ENCODE results near the gene PLA2G2C. TPM values are rescaled to one million over a fixed set of nuclear protein-coding genes. Genes with fewer than 3 reads are reported as not detected.
"Not testable (repeated sequence)": the region's sequence is repeated elsewhere in the genome, so short reads cannot be mapped to it uniquely, and the experiment has no call there.

Gene PLA2G2C
- total RNA-seq, 2 experiments from 2014 or later = 0.43 to 0.58 TPM

DNA sequence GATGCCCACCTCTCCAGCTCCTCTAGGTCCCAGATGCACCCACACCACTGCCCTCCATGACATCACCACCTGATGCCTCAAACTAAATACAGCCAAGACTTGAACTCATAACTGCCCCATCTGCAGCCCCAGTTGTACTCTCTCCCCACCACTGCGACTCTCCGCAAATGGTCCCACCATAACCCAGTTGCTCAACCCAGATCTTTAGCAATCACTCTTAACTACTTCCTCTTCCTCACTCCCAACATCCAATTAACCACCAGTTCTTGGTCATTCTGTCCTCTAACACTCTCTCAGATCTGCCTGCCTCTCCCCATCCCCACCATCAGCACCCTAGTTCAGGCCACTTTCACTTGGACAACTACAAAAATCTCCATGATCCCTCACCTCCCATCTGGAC is 36.8 kb upstream of the PLA2G2C start:
- ChIA-PET POLR2A (no interaction called here), CTCF (no interaction called here)
- Mint-ChIP-seq H3K9me3 (ENCODE audit: low read depth) (no peaks in the 10 kb centered on the region), H3K36me3 (ENCODE audit: low read depth) (no peaks in the 10 kb centered on the region), H3K27ac (no peak overlapping the region), H3K4me1 (no peaks in the 10 kb centered on the region), H3K27me3 (peaks cover 38% of the 10 kb centered on the region), H3K4me3 (no peak overlapping the region)
- ATAC-seq = no peak
- intact Hi-C loops (cut with DNase I, micrococcal nuclease) = no loop called here
- DNase-seq = no peak

DNA sequence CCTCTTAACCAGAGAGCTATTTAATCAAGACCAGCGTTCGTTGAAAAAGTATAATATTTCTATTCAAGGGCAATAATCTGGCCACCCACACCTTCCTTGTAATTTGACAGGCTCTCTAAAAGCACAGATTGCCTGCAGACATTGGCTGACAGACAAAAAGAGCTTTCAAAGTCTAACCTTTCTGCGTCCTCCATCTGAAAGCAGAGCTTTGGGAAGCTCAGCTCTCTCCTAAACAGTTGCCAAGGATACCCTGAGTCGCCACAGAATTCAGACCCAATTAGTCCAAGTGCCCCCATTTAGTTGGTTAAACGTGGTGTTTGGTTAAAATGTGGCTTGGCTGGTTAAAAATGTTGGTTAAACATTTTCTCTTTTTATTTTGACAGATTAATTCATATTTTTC is 33.7 kb upstream of the PLA2G2C start:
- no peak overlapping the region for H3K4me3 Mint-ChIP-seq
- no peak overlapping the region for H3K27ac Mint-ChIP-seq
- no peaks in the 10 kb centered on the region for H3K36me3 Mint-ChIP-seq (ENCODE audit: low read depth)
- intact Hi-C loops (cut with DNase I, micrococcal nuclease) = no loop called here
- ATAC-seq (no peak), DNase-seq (no peak)
- H3K9me3 Mint-ChIP-seq (ENCODE audit: low read depth) = no peaks in the 10 kb centered on the region
- peaks cover 39% of the 10 kb centered on the region for H3K27me3 Mint-ChIP-seq
- H3K4me1 Mint-ChIP-seq = no peaks in the 10 kb centered on the region
- CTCF ChIA-PET = interaction anchor here (0.8 to 1.0 kb wide), 3 partner anchors 273 to 476 kb away, joined by 3 read pairs; no protein-coding TSS in a partner anchor
- POLR2A ChIA-PET = no interaction called here

DNA sequence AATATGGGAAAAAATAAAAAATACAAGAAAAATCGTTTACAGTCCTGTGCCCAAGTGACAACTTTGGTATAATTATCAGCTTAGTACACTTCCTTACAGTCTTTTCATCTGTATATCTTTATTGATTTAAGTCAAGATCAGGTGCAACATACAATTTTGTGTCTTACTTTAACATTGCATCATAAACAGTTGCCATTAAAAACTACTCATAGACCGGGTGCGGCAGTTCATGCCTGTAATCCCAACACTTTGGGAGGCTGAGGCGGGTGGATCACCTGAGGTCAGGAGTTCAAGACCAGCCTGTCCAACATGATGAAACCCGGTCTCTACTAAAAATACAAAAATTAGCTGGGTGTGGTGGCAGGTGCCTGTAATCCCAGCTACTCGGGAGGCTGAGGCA is 32.7 kb upstream of the PLA2G2C start:
- DNase-seq; ATAC-seq; H3K36me3 Mint-ChIP-seq (ENCODE audit: low read depth); H3K4me3 Mint-ChIP-seq; H3K27ac Mint-ChIP-seq; H3K9me3 Mint-ChIP-seq (ENCODE audit: low read depth); intact Hi-C loops (cut with DNase I, micrococcal nuclease); H3K4me1 Mint-ChIP-seq; POLR2A ChIA-PET: not testable (repeated sequence)
- H3K27me3 Mint-ChIP-seq = peaks cover 41% of the 10 kb centered on the region
- CTCF ChIA-PET = interaction anchor here (0.6 to 0.8 kb wide), 2 partner anchors 249 to 275 kb away, joined by 3 read pairs; no protein-coding TSS in a partner anchor

DNA sequence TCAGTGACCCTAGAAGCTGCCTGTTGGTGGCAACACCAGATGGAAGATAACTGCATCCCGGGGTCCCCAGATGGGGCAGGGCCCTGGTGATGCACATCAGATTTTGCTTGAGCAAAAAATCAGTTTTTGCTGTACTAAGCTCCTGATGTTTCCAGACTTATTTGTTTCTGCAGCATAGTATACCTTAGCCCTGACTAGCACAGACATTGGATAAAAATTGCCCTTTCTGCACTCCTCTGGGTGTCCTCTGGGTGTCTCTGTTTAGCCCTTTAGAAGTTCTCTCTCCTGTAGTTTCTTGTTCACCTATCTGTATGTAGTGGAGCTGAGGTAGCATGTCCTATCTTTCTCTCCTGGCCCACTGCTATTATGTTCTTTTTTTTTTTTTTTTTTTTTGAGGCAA is 30.3 kb upstream of the PLA2G2C start:
- Mint-ChIP-seq H3K36me3 (ENCODE audit: low read depth) (no peaks in the 10 kb centered on the region), H3K27ac (no peak overlapping the region)
- intact Hi-C loops (cut with DNase I, micrococcal nuclease) = no loop called here

DNA sequence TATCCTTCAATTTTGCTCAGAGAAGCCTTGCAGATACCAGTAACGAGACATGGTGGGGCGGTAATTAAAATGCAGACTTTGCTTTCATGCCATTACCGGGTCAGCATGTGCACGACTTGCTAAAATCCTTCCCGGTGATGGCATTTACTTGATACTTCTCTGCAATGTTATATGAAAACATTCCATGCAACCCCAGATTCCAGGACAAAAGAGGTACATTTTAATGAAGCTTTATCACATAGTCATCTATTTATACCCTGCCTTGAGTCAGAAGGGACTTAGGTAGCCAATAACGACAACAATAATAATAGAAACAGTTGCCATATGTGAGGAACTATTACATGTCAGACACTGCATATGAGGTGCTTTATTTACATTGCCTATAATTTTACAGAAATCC is 29.4 kb upstream of the PLA2G2C start:
- intact Hi-C loops (cut with DNase I, micrococcal nuclease) = no loop called here
- Mint-ChIP-seq H3K4me3 (no peak overlapping the region), H3K4me1 (peaks cover 8% of the 10 kb centered on the region), H3K9me3 (ENCODE audit: low read depth) (no peaks in the 10 kb centered on the region), H3K36me3 (ENCODE audit: low read depth) (no peaks in the 10 kb centered on the region), H3K27ac (no peak overlapping the region), H3K27me3 (peaks cover 40% of the 10 kb centered on the region)
- no peak for ATAC-seq
- DNase-seq = no peak
- POLR2A ChIA-PET = no interaction called here
- CTCF ChIA-PET = interaction anchor here (0.9 to 7.4 kb wide), 3 partner anchors 10 to 278 kb away, joined by 3 to 51 read pairs (median 5); no protein-coding TSS in a partner anchor

More for the DNA sequence above, 30.3 kb upstream of the PLA2G2C start:
- peaks cover 35% of the 10 kb centered on the region for H3K27me3 Mint-ChIP-seq
- H3K4me3 Mint-ChIP-seq = no peak overlapping the region
- ChIA-PET POLR2A (no interaction called here), CTCF (interaction anchor here (0.6 to 7.4 kb wide), 7 partner anchors 8 to 278 kb away, joined by 3 to 51 read pairs (median 4); no protein-coding TSS in a partner anchor)
- DNase-seq = peak; percentile 23
- peak; percentile 84 for ATAC-seq
- H3K9me3 Mint-ChIP-seq (ENCODE audit: low read depth) = no peaks in the 10 kb centered on the region
- peaks cover 8% of the 10 kb centered on the region for H3K4me1 Mint-ChIP-seq

DNA sequence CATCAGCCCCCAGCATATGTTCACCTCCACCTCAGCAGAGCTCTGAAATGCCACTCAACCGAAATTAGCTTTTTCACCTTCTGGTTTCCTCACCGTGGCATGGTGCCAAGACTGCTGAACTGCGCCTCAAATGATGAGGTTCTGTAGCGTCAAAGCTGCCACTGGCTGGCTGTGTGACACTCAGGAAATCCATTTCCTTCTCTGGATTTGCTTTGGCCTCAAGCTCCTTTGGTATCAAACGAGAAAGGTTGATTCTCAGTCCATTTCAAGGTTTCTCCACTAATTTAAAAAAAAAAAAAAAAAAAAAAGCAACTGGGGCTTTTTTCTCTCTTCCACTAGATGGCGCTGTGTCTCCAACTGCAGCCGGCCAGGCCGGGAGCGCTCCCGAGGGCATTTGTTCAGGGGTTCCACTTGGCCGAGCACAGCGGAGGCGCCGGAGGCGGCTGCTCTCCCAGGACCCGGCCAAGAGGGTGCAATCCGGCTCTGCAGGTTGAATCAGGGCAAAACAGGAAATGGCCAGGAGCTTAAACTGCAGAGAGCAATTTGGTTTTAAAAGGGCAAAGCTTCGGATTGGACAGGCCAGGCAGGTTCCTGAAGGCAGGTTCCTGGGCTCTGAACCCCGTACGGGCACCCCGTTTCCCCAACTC is 26.5 kb upstream of the PLA2G2C start:
- no peak overlapping the region for H3K27ac Mint-ChIP-seq
- H3K36me3 Mint-ChIP-seq (ENCODE audit: low read depth) = no peaks in the 10 kb centered on the region
- no peak overlapping the region for H3K4me3 Mint-ChIP-seq
- intact Hi-C loops (cut with DNase I, micrococcal nuclease) = loop anchor here (1.0 to 5.0 kb wide), 5 partner anchors 149 to 427 kb away; no protein-coding TSS in a partner anchor
- ATAC-seq (peak; percentile 61), DNase-seq (peak; percentile 74)
- peaks cover 46% of the 10 kb centered on the region for H3K27me3 Mint-ChIP-seq
- CTCF ChIA-PET = interaction anchor here (0.6 to 7.4 kb wide), 37 partner anchors 12 to 1136 kb away, joined by 3 to 51 read pairs (median 3); partner anchors contain the start of gene PLA2G2A
- peaks cover 8% of the 10 kb centered on the region for H3K4me1 Mint-ChIP-seq
- POLR2A ChIA-PET = interaction anchor here (0.7 kb wide), 2 partner anchors 164 to 456 kb away, joined by 3 read pairs; no protein-coding TSS in a partner anchor
- H3K9me3 Mint-ChIP-seq (ENCODE audit: low read depth) = no peaks in the 10 kb centered on the region

DNA sequence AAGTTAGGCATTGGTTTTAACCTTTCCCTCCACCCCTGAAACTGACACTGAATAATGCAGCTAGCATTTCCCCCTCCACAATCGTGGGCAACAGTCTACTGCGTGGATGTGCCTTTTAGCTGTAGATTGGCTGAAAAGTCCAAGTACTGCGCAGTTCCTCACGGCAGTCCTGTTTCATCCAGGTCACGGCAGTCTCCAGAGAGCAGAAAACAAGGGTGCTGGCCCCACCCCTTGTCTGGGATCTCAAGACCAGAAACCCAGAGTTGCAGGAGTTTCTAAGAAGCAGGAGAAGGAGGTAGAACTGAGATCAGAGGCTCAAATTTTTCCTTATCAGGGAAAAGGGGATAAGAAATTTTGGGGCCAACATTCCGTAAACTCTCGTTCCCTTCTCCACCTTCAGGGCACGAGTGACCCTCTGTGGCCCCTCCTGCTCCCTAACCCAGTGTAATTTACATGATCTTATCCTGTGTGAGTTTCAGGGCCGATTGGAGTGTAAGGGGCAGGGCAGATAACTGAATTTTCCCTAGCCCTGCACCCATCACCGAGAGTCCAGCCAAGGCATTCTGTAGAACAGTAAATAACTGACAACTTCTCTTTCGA is 25.9 kb upstream of the PLA2G2C start:
- POLR2A ChIA-PET = interaction anchor here (0.7 kb wide), 1 partner anchor 165 kb away, joined by 3 read pairs; no protein-coding TSS in a partner anchor
- no peak overlapping the region for H3K27ac Mint-ChIP-seq

DNA sequence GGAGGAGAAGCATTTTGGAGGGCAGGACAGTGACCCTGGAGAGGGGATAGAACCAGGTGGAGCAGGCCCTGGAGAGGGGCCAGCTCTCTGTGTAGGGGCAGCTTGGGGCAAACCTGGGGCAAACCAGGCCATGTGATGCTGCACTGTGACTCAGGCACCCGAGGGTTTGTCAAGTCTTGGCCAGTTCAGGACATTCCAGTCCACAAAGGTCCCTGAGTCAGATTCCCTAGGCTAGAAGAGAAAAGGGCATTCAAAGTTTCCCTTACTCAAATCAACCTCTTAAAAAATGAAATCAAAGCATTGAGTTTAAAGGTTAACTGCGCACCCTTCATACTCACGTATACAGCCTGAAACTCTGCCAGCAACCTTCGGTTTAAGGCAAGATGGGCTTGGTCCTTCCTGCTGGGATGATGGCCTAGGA is 25.2 kb upstream of the PLA2G2C start:
- H3K36me3 Mint-ChIP-seq (ENCODE audit: low read depth) = no peaks in the 10 kb centered on the region
- H3K4me1 Mint-ChIP-seq = peaks cover 8% of the 10 kb centered on the region
- ChIA-PET CTCF (interaction anchor here (0.6 to 7.4 kb wide), 4 partner anchors 16 to 283 kb away, joined by 3 to 51 read pairs (median 4); no protein-coding TSS in a partner anchor), POLR2A (no interaction called here)
- DNase-seq (no peak), ATAC-seq (no peak)
- intact Hi-C loops (cut with DNase I, micrococcal nuclease) = loop anchor here in 1 of 2 experiments (5.0 kb wide), 1 partner anchor 151 kb away; no protein-coding TSS in a partner anchor
- no peak overlapping the region for H3K27ac Mint-ChIP-seq
- H3K9me3 Mint-ChIP-seq (ENCODE audit: low read depth) = no peaks in the 10 kb centered on the region
- peaks cover 41% of the 10 kb centered on the region for H3K27me3 Mint-ChIP-seq
- H3K4me3 Mint-ChIP-seq = no peak overlapping the region

More for the DNA sequence above, 25.9 kb upstream of the PLA2G2C start:
- Mint-ChIP-seq H3K4me3 (no peak overlapping the region), H3K36me3 (ENCODE audit: low read depth) (no peaks in the 10 kb centered on the region), H3K9me3 (ENCODE audit: low read depth) (no peaks in the 10 kb centered on the region), H3K4me1 (peaks cover 8% of the 10 kb centered on the region), H3K27me3 (peaks cover 44% of the 10 kb centered on the region)
- DNase-seq = no peak
- intact Hi-C loops (cut with DNase I, micrococcal nuclease) = loop anchor here (2.0 to 5.0 kb wide), 2 partner anchors 150 to 219 kb away; no protein-coding TSS in a partner anchor
- ATAC-seq = no peak
- CTCF ChIA-PET = interaction anchor here (0.6 to 7.4 kb wide), 22 partner anchors 12 to 295 kb away, joined by 3 to 51 read pairs (median 4); partner anchors contain the start of gene PLA2G2A

DNA sequence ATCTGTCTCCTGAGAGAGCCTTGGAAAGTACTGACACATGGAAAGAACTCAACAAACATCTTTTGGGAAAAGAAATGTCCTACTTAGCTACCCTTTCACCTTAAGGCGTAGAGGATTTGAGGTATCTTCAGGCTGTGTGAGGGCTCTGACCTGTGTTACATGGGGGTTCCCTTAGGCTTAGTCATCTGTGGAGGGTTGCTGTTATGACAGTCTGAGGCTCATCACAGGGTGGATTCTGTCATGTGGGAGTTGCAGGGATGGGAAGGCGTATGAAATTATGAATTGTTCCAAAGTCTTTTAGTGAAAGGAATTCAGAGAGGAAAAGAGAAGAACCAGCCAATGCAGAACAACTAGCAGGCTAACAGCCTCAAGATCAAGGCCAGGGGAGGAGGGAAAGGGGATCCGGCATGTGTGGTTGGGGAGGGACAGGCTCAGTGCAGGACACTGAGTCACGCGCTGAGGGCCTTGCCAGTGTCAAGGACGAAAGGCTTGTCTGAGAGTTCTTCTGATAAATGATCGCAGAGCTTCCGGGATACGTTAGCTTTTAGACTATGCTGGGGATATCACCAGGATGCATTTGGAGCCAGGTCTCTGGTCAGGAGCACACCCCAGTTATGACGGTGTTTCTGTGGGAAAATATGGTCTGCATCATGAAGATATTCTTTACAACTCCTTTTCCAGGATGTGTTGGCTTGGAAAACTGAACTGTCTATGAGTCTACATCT is 24.6 kb upstream of the PLA2G2C start:
- no peak for DNase-seq
- intact Hi-C loops (cut with DNase I, micrococcal nuclease) = loop anchor here in 1 of 2 experiments (5.0 kb wide), 1 partner anchor 151 kb away; no protein-coding TSS in a partner anchor
- Mint-ChIP-seq H3K4me3 (no peak overlapping the region), H3K27me3 (peaks cover 38% of the 10 kb centered on the region), H3K4me1 (peaks cover 8% of the 10 kb centered on the region), H3K9me3 (ENCODE audit: low read depth) (no peaks in the 10 kb centered on the region), H3K27ac (no peak overlapping the region), H3K36me3 (ENCODE audit: low read depth) (no peaks in the 10 kb centered on the region)
- ChIA-PET CTCF (interaction anchor here (0.6 to 1.3 kb wide), 5 partner anchors 10 to 34 kb away, joined by 3 to 5 read pairs (median 3); no protein-coding TSS in a partner anchor), POLR2A (no interaction called here)
- ATAC-seq = peak; percentile 72

DNA sequence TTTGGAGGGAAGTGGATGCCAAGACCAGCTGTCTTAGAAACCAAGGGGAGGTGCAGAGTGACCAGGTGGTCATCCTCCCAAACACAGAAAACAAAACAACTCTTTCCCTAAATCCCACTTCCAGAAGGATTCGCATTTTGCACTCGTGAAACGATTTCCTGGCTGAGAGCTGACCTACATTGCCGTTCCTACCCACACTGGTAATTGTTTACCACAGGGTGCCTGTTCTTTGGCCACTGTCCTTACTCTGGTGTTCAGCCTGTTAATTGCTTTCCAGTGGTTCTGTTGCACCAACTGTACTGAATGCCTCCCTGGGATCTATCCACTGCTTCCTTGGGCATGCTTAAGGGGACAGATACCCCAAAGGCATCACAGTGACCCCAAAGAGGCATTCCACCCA is 23.2 kb upstream of the PLA2G2C start:
- Mint-ChIP-seq H3K36me3 (ENCODE audit: low read depth) (no peaks in the 10 kb centered on the region), H3K27me3 (peaks cover 26% of the 10 kb centered on the region), H3K4me3 (no peak overlapping the region), H3K9me3 (ENCODE audit: low read depth) (no peaks in the 10 kb centered on the region), H3K27ac (no peak overlapping the region), H3K4me1 (peaks cover 8% of the 10 kb centered on the region)
- ATAC-seq = no peak
- no peak for DNase-seq
- POLR2A ChIA-PET = no interaction called here
- CTCF ChIA-PET = interaction anchor here (1.0 kb wide), 1 partner anchor 12 kb away, joined by 3 read pairs; no protein-coding TSS in a partner anchor
- intact Hi-C loops (cut with DNase I, micrococcal nuclease) = no loop called here

DNA sequence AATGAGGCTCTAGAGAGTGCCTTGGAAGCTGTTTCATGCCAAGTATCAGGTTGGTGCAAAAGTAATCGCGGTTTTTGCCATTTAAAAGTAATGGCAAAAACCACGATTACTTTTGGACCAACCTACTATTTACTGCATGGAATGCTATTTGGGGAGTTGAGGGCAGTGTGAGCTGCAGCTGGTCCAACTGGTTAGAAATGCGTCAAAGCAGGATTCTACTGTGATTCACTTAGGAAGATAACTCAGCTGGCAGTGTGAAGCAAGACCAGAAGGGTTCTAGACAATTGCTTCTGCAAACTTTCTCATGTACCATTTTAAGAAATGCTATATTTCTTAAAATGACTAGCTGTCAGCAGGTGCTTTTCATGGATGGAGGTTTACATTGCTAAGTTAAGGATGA is 21.2 kb upstream of the PLA2G2C start:
- DNase-seq = no peak
- no peak overlapping the region for H3K4me3 Mint-ChIP-seq
- ATAC-seq = no peak
- ChIA-PET POLR2A (no interaction called here), CTCF (interaction anchor here (0.6 to 0.8 kb wide), 4 partner anchors 12 to 978 kb away, joined by 3 to 5 read pairs (median 4); no protein-coding TSS in a partner anchor)
- peaks cover 23% of the 10 kb centered on the region for H3K27me3 Mint-ChIP-seq
- no peaks in the 10 kb centered on the region for H3K9me3 Mint-ChIP-seq (ENCODE audit: low read depth)
- no peak overlapping the region for H3K27ac Mint-ChIP-seq
- H3K4me1 Mint-ChIP-seq = peaks cover 4% of the 10 kb centered on the region
- no peaks in the 10 kb centered on the region for H3K36me3 Mint-ChIP-seq (ENCODE audit: low read depth)
- intact Hi-C loops (cut with DNase I, micrococcal nuclease) = no loop called here

Measured in activated CD4-positive, alpha-beta T cell treated with anti-CD3 and anti-CD28 coated beads for 36 hours (primary cell).